RWPE1 (cell line): ENCODE data around the gene TFCP2.

Experiments
- CTCF ChIA-PET: fragments of 350-600 bp; sonication (Branson Sonifier 250); formaldehyde crosslinking; extraction: SDS; loops from one replicate; lab custom pipeline; 2021; lab: Yijun Ruan, JAX
- POLR2A ChIA-PET: fragments of 400-600 bp; formaldehyde crosslinking; extraction: SDS; loops from one replicate; lab custom pipeline; 2020; ENCODE audit warnings: antibody characterized with exemption; ENCODE audit not compliant: low non-redundant PET; lab: Yijun Ruan, JAX
- DNase-seq: peaks from one replicate; pipeline ENCODE4 v3.0.0; 2012; ENCODE audit warnings: low spot score
- H3K27ac ChIP-seq: fragments of 450-650 bp; 2 replicates; pipeline ENCODE4 v1.5.1; 2017
- CTCF ChIP-seq: fragments of 450-650 bp; conservative IDR thresholded peaks from 2 replicates; pipeline ENCODE4 v1.5.1; 2017; ENCODE audit warnings: low read depth, mild to moderate bottlenecking

Gene TFCP2

GRCh38 chr12:51217133-51217967, 44.4 kb upstream of the TFCP2 start:
- peak; percentile 46 for DNase-seq
- POLR2A ChIA-PET, result interaction anchor here (1.1 to 1.4 kb wide), 2 partner anchors 134 kb away, joined by 4 to 5 read pairs; partner anchors contain the start of gene CSRNP2
- TF ChIP-seq CTCF, result peak; percentile 17; the same call in 1 of the 2 replicates
- CTCF ChIA-PET, result interaction anchor here (0.6 to 1.9 kb wide), 4 partner anchors 16 to 124 kb away, joined by 3 to 8 read pairs (median 4); no protein-coding TSS in a partner anchor
- peak overlapping the region; percentile 81 for H3K27ac ChIP-seq

GRCh38 chr12:51216642-51217041, 43.7 kb upstream of the TFCP2 start:
- no peak for DNase-seq
- TF ChIP-seq CTCF, result no peak
- CTCF ChIA-PET, result no interaction called here
- POLR2A ChIA-PET, result interaction anchor here (1.1 kb wide), 1 partner anchor 134 kb away, joined by 4 read pairs; the partner anchor contains the start of gene CSRNP2
- H3K27ac ChIP-seq, result peak overlapping the region; percentile 81

- DNase-seq, result no peak
- ChIA-PET CTCF (interaction anchor here (0.6 kb wide), 1 partner anchor 526 kb away, joined by 3 read pairs; no protein-coding TSS in a partner anchor), POLR2A (no interaction called here)
- H3K27ac ChIP-seq, result no peak overlapping the region
- TF ChIP-seq CTCF, result no peak
These were observed 42.0 kb upstream of the TFCP2 start for GRCh38 chr12:51214895-51215294.

- POLR2A ChIA-PET, result interaction anchor here (0.5 kb wide), 1 partner anchor 27 kb away, joined by 3 read pairs; no protein-coding TSS in a partner anchor
- CTCF ChIA-PET, result interaction anchor here (0.5 kb wide), 1 partner anchor 244 kb away, joined by 4 read pairs; no protein-coding TSS in a partner anchor
- H3K27ac ChIP-seq, result no peak overlapping the region
- TF ChIP-seq CTCF, result no peak
- DNase-seq, result no peak
These were observed 37.9 kb upstream of the TFCP2 start for GRCh38 chr12:51210690-51211395.

GRCh38 chr12:51209259-51209658, 36.3 kb upstream of the TFCP2 start:
- CTCF ChIA-PET, result no interaction called here
- no peak for TF ChIP-seq CTCF
- H3K27ac ChIP-seq, result no peak overlapping the region
- DNase-seq, result no peak
- POLR2A ChIA-PET, result no interaction called here

GRCh38 chr12:51208016-51208660, 35.2 kb upstream of the TFCP2 start:
- no peak for DNase-seq
- no peak overlapping the region for H3K27ac ChIP-seq
- no peak for TF ChIP-seq CTCF
- CTCF ChIA-PET, result no interaction called here
- POLR2A ChIA-PET, result interaction anchor here (0.8 kb wide), 1 partner anchor 125 kb away, joined by 4 read pairs; the partner anchor contains the start of gene CSRNP2
